ENCODE results near the gene CEP19.

CEP19 gene

GRCh38 chr3:196711838-196712513 is at the start of gene CEP19, which contains the start of gene PIGX:
TSS of gene CEP19 (minus strand) at chr3:196712250. CDS start at chr3:196708657, 3,593 bp downstream.
TSS of gene PIGX (plus strand) at chr3:196712377.
- Histone ChIP-seq H4K20me1 (ENCODE audit: insufficient read depth, low read length, poor library complexity, severe bottlenecking) (no peaks in the 10 kb centered on the region), H3K4me1 (ENCODE audit: insufficient read depth, low read length, poor library complexity, severe bottlenecking) (peaks cover 8% of the 10 kb centered on the region), H3K9ac (ENCODE audit: low read depth, low read length, poor library complexity, severe bottlenecking) (peak within 1 kb of the TSS; percentile 85), H3K4me2 (ENCODE audit: low read depth, low read length, poor library complexity, severe bottlenecking) (peak within 1 kb of the TSS; percentile 98), H3K9me3 (ENCODE audit: insufficient read depth, low read depth, low read length) (no peaks in the 10 kb centered on the region), H2AFZ (ENCODE audit: low read length) (peak within 1 kb of the TSS; percentile 96), H3K36me3 (ENCODE audit: insufficient read depth, low read length) (no peaks in the 10 kb centered on the region), H3K27me3 (ENCODE audit: insufficient read depth, low read length, poor library complexity, severe bottlenecking) (no peaks in the 10 kb centered on the region), H3K9me2 (replicated peaks; ENCODE audit: low read depth, low read length) (no peaks in the 10 kb centered on the region), H3K79me2 (ENCODE audit: insufficient read depth, low read length) (peaks cover 10% of the 10 kb centered on the region; the same call in 1 of the 2 replicates), H3F3A (ENCODE audit: low read depth) (no peaks in the 10 kb centered on the region), H3K4me3 (ENCODE audit: low read length, poor library complexity, severe bottlenecking) (peak within 1 kb of the TSS; percentile 92)
- TF ChIP-seq EZH2phosphoT487 (IDR thresholded peaks at IDR 0.05; ENCODE audit: borderline replicate concordance) (no peak), CTCF (conservative IDR thresholded peaks at IDR 0.05; ENCODE audit: low read length) (no peak)

- no peak overlapping the region for H3K4me3 ChIP-seq (ENCODE audit: low read length, poor library complexity, severe bottlenecking)
- H3K27me3 ChIP-seq (ENCODE audit: insufficient read depth, low read length, poor library complexity, severe bottlenecking) = no peaks in the 10 kb centered on the region
- H3K4me1 ChIP-seq (ENCODE audit: insufficient read depth, low read length, poor library complexity, severe bottlenecking) = peaks cover 18% of the 10 kb centered on the region
- H2AFZ ChIP-seq (ENCODE audit: low read length) = no peak overlapping the region
- no peak overlapping the region for H3K4me2 ChIP-seq (ENCODE audit: low read depth, low read length, poor library complexity, severe bottlenecking)
- no peaks in the 10 kb centered on the region for H3K9me3 ChIP-seq (ENCODE audit: insufficient read depth, low read depth, low read length)
- H3K79me2 ChIP-seq (ENCODE audit: insufficient read depth, low read length) = peaks cover 82% of the 10 kb centered on the region
- H4K20me1 ChIP-seq (ENCODE audit: insufficient read depth, low read length, poor library complexity, severe bottlenecking) = peaks cover 39% of the 10 kb centered on the region
- H3F3A ChIP-seq (ENCODE audit: low read depth) = no peaks in the 10 kb centered on the region
- H3K36me3 ChIP-seq (ENCODE audit: insufficient read depth, low read length) = no peaks in the 10 kb centered on the region; the same call in 1 of the 2 replicates
- no peak for TF ChIP-seq CTCF (conservative IDR thresholded peaks at IDR 0.05; ENCODE audit: low read length)
- TF ChIP-seq EZH2phosphoT487 (IDR thresholded peaks at IDR 0.05; ENCODE audit: borderline replicate concordance) = no peak
- no peaks in the 10 kb centered on the region for H3K9me2 ChIP-seq (replicated peaks; ENCODE audit: low read depth, low read length)
- H3K9ac ChIP-seq (ENCODE audit: low read depth, low read length, poor library complexity, severe bottlenecking) = no peak overlapping the region
Measured at GRCh38 chr3:196757876-196758739, 46.1 kb upstream of the CEP19 start.

GRCh38 chr3:196756732-196757131 is 44.7 kb upstream of the CEP19 start:
- Histone ChIP-seq H3K9me2 (replicated peaks; ENCODE audit: low read depth, low read length) (no peaks in the 10 kb centered on the region), H3K4me2 (ENCODE audit: low read depth, low read length, poor library complexity, severe bottlenecking) (no peak overlapping the region), H3K9ac (ENCODE audit: low read depth, low read length, poor library complexity, severe bottlenecking) (no peak overlapping the region), H2AFZ (ENCODE audit: low read length) (no peak overlapping the region), H3K4me3 (ENCODE audit: low read length, poor library complexity, severe bottlenecking) (no peak overlapping the region), H3K27me3 (ENCODE audit: insufficient read depth, low read length, poor library complexity, severe bottlenecking) (no peaks in the 10 kb centered on the region), H3F3A (ENCODE audit: low read depth) (no peaks in the 10 kb centered on the region), H3K9me3 (ENCODE audit: insufficient read depth, low read depth, low read length) (no peaks in the 10 kb centered on the region), H3K4me1 (ENCODE audit: insufficient read depth, low read length, poor library complexity, severe bottlenecking) (peaks cover 18% of the 10 kb centered on the region), H4K20me1 (ENCODE audit: insufficient read depth, low read length, poor library complexity, severe bottlenecking) (peaks cover 49% of the 10 kb centered on the region), H3K79me2 (ENCODE audit: insufficient read depth, low read length) (peaks cover 89% of the 10 kb centered on the region), H3K36me3 (ENCODE audit: insufficient read depth, low read length) (no peaks in the 10 kb centered on the region; the same call in 1 of the 2 replicates)
- no peak for TF ChIP-seq CTCF (conservative IDR thresholded peaks at IDR 0.05; ENCODE audit: low read length)
- TF ChIP-seq EZH2phosphoT487 (IDR thresholded peaks at IDR 0.05; ENCODE audit: borderline replicate concordance) = no peak

All from Loucy (cell line).